GM23338 (cell line): Measurements from ENCODE around the gene FAXDC2. TPM values are rescaled to one million over a fixed set of nuclear protein-coding genes. Genes with fewer than 3 reads are reported as not detected.

Experiments used
- ATAC-seq: fragments of 200-7000 bp; cut with Tn5 transposase; 3 replicates; pipeline ENCODE4 v1.9.1; 2020
- DNase-seq: peaks from one replicate; pipeline ENCODE4 v3.0.0-alpha.2; 2015; ENCODE audit warnings: low spot score
- H2AFZ ChIP-seq: fragments of 200-600 bp; sonication (generic); 2 replicates; pipeline ENCODE4 v1.8.0; 2016; ENCODE audit warnings: antibody characterized with exemption, mild to moderate bottlenecking, moderate library complexity
- H3F3A ChIP-seq: fragments of 200-600 bp; sonication (generic); replicated peaks from 2 replicates; pipeline ENCODE4 v1.8.0; 2017; ENCODE audit warnings: antibody characterized with exemption, mixed run types, low read depth
- H3K27ac ChIP-seq: fragments of 200-600 bp; sonication (generic); 2 replicates; pipeline ENCODE4 v1.6.1; 2016; ENCODE audit warnings: low read depth
- H3K27me3 ChIP-seq: fragments of 200-600 bp; sonication (generic); 2 replicates; pipeline ENCODE4 v1.8.0; 2016; ENCODE audit warnings: mild to moderate bottlenecking, mixed run types, moderate library complexity; ENCODE audit not compliant: insufficient read depth
- H3K36me3 ChIP-seq: fragments of 200-600 bp; sonication (generic); 2 replicates; pipeline ENCODE4 v1.8.0; 2016; ENCODE audit warnings: mild to moderate bottlenecking; ENCODE audit not compliant: insufficient read depth
- H3K4me1 ChIP-seq: fragments of 200-600 bp; sonication (generic); 2 replicates; pipeline ENCODE4 v1.8.0; 2016; ENCODE audit warnings: mild to moderate bottlenecking, moderate library complexity; ENCODE audit not compliant: insufficient read depth
- H3K4me2 ChIP-seq: fragments of 200-600 bp; sonication (generic); 2 replicates; pipeline ENCODE4 v1.7.1; 2017; ENCODE audit warnings: mixed run types
- H3K4me3 ChIP-seq: fragments of 200-600 bp; sonication (generic); 2 replicates; pipeline ENCODE4 v1.6.1; 2016; ENCODE audit warnings: mixed run types
- H3K79me2 ChIP-seq: fragments of 200-600 bp; sonication (generic); replicated peaks from 2 replicates; pipeline ENCODE4 v1.8.0; 2017; ENCODE audit warnings: mild to moderate bottlenecking; ENCODE audit not compliant: insufficient read depth
- H3K9me2 ChIP-seq: fragments of 200-600 bp; sonication (generic); 2 replicates; pipeline ENCODE4 v1.8.0; 2017; ENCODE audit not compliant: insufficient read depth
- H4K20me1 ChIP-seq: fragments of 200-600 bp; sonication (generic); replicated peaks from 2 replicates; pipeline ENCODE4 v1.8.0; 2017; ENCODE audit warnings: mild to moderate bottlenecking; ENCODE audit not compliant: insufficient read depth
- H3K27ac Mint-ChIP-seq: 2 replicates; pipeline ENCODE4 v1.8.0; 2020; ENCODE audit warnings: inconsistent platforms, mild to moderate bottlenecking, moderate library complexity, mixed read lengths
- H3K27me3 Mint-ChIP-seq: 3 replicates; pipeline ENCODE4 v1.8.0; 2022; ENCODE audit warnings: low read depth, mild to moderate bottlenecking, moderate library complexity, mixed read lengths, inconsistent platforms; ENCODE audit not compliant: insufficient read depth, poor library complexity
- H3K36me3 Mint-ChIP-seq: 3 replicates; pipeline ENCODE4 v1.8.0; 2021; ENCODE audit warnings: low read depth, mild to moderate bottlenecking, inconsistent platforms, moderate library complexity, mixed read lengths
- H3K4me1 Mint-ChIP-seq: 3 replicates; pipeline ENCODE4 v1.8.0; 2020; ENCODE audit warnings: mild to moderate bottlenecking, inconsistent platforms, mixed read lengths
- H3K4me3 Mint-ChIP-seq: 3 replicates; pipeline ENCODE4 v1.8.0; 2021; ENCODE audit warnings: moderate library complexity, mild to moderate bottlenecking, inconsistent platforms, mixed read lengths
- H3K9me3 Mint-ChIP-seq: 3 replicates; pipeline ENCODE4 v1.8.0; 2020; ENCODE audit warnings: moderate library complexity, mild to moderate bottlenecking, inconsistent platforms, mixed read lengths
- CREB1 ChIP-seq: fragments of 250-450 bp; sonication (Bioruptor Pico); IDR thresholded peaks from 2 replicates; pipeline ENCODE4 v1.5.0; 2020; ENCODE audit warnings: low read depth, mild to moderate bottlenecking, moderate library complexity
- CTCF ChIP-seq, 2 experiments: fragments of 200-600 bp in 1 of 2; sonication (generic) in 1 of 2; conservative IDR thresholded peaks; 2 replicates each; pipeline versions ENCODE4 v1.5.1 to v1.6.1; 2016 to 2017; ENCODE audit warnings: antibody characterized with exemption in 2 of 2, low read depth in 2 of 2, mild to moderate bottlenecking in 2 of 2, moderate library complexity in 1 of 2
- ETS1 ChIP-seq: IDR thresholded peaks from 2 replicates; pipeline ENCODE4 v1.6.1; 2016; ENCODE audit warnings: antibody characterized with exemption
- EZH2 ChIP-seq: fragments of 200-600 bp; sonication (generic); IDR thresholded peaks from one replicate; pipeline ENCODE4 v1.8.0; 2017; ENCODE audit warnings: antibody characterized with exemption, mild to moderate bottlenecking, low read depth; ENCODE audit not compliant: unreplicated experiment
- EZH2phosphoT487 ChIP-seq: fragments of 200-600 bp; sonication (generic); IDR thresholded peaks from one replicate; pipeline ENCODE4 v1.8.1; 2018; ENCODE audit warnings: antibody characterized with exemption; ENCODE audit not compliant: unreplicated experiment
- JUNB ChIP-seq: IDR thresholded peaks from one replicate; pipeline ENCODE4 v1.6.1; 2016; ENCODE audit warnings: antibody characterized with exemption; ENCODE audit not compliant: unreplicated experiment
- NANOG ChIP-seq: IDR thresholded peaks from 2 replicates; pipeline ENCODE4 v1.6.1; 2016; ENCODE audit warnings: antibody characterized with exemption, borderline replicate concordance
- POLR2AphosphoS5 ChIP-seq: IDR thresholded peaks from 2 replicates; pipeline ENCODE4 v1.6.1; 2016; ENCODE audit warnings: antibody characterized with exemption, low read depth
- REST ChIP-seq: IDR thresholded peaks from one replicate; pipeline ENCODE4 v1.6.1; 2018; ENCODE audit warnings: antibody characterized with exemption; ENCODE audit not compliant: unreplicated experiment
- STAT1 ChIP-seq: IDR thresholded peaks from one replicate; pipeline ENCODE4 v1.6.1; 2016; ENCODE audit warnings: antibody characterized with exemption; ENCODE audit not compliant: unreplicated experiment
- ZNF114 ChIP-seq: fragments of 250-450 bp; sonication (Bioruptor Pico); IDR thresholded peaks from 2 replicates; pipeline ENCODE4 v1.5.0; 2020; ENCODE audit warnings: mild to moderate bottlenecking, moderate library complexity
- ZNF331 ChIP-seq: fragments of 250-450 bp; sonication (Bioruptor Pico); IDR thresholded peaks from 2 replicates; pipeline ENCODE4 v1.5.0; 2020; ENCODE audit warnings: low read depth, mild to moderate bottlenecking, moderate library complexity
- ZNF462 ChIP-seq: fragments of 250-450 bp; sonication (Bioruptor Pico); IDR thresholded peaks from 2 replicates; pipeline ENCODE4 v1.5.0; 2020; ENCODE audit warnings: mild to moderate bottlenecking, moderate library complexity
- polyA plus RNA-seq: library from polyadenylated mRNA; unstranded; fragments of >200 nt; fragmentation: Nextera tagmentation; extraction: Ambion mirVana; gene quantifications from 2 replicates; pipeline ENCODE4 v1.2.1, GENCODE V29; 2016
- total RNA-seq: library from RNA; depleted of rRNA; stranded (reverse); fragments of >200 nt; shearing (Covaris generic); gene quantifications from 2 replicates; pipeline ENCODE4 v1.2.3, GENCODE V29; 2014

FAXDC2 gene
- total and polyA plus RNA-seq, 2 experiments from 2014 or later, result 4.0 to 4.6 TPM

- TF ChIP-seq STAT1 (no peak), ETS1 (no peak), ZNF114 (CRISPR knock-in tag) (no peak), CREB1 (CRISPR knock-in tag) (no peak), POLR2AphosphoS5 (no peak), REST (no peak), ZNF462 (no peak), JUNB (no peak), NANOG (no peak), CTCF (conservative IDR thresholded peaks at IDR 0.05; ENCODE audit: low read depth in 2 of 2) (no peak), EZH2 (no peak), EZH2phosphoT487 (no peak), ZNF331 (no peak)
- Mint-ChIP-seq H3K27me3 (peaks cover 1% of the 10 kb centered on the region), H3K4me1 (no peaks in the 10 kb centered on the region; the same call in 2 of the 3 replicates), H3K27ac (no peak overlapping the region), H3K4me3 (no peak overlapping the region), H3K36me3 (peaks cover 25% of the 10 kb centered on the region), H3K9me3 (no peaks in the 10 kb centered on the region)
- no peak overlapping the region for H3K4me3 ChIP-seq
- H3K27ac ChIP-seq, result no peak overlapping the region
- no peaks in the 10 kb centered on the region for H3K4me1 ChIP-seq
- no peaks in the 10 kb centered on the region; the same call in 1 of the 2 replicates for H4K20me1 ChIP-seq
- no peaks in the 10 kb centered on the region for H3K9me2 ChIP-seq
- no peak for ATAC-seq
- H3K36me3 ChIP-seq, result peaks cover 6% of the 10 kb centered on the region
- H3F3A ChIP-seq, result peaks cover 7% of the 10 kb centered on the region; the same call in 1 of the 2 replicates
- H3K4me2 ChIP-seq, result no peak overlapping the region
- H3K79me2 ChIP-seq, result no peaks in the 10 kb centered on the region
- DNase-seq, result no peak
- H3K27me3 ChIP-seq, result no peaks in the 10 kb centered on the region
- no peak overlapping the region for H2AFZ ChIP-seq
These were observed 21.2 kb downstream of the FAXDC2 start for GRCh38 chr5:154829181-154829588.
